H1 (cell line): ENCODE results near the gene SMIM13. TPM values are rescaled to one million over a fixed set of nuclear protein-coding genes. Genes with fewer than 3 reads are reported as not detected.

Source experiments
- CTCF ChIA-PET: fragments of 300-600 bp; sonication (Branson Sonifier 250); formaldehyde crosslinking; loops from one replicate; lab custom pipeline; 2021; ENCODE audit not compliant: partially characterized antibody; lab: Charles Lee
- POLR2A ChIA-PET: fragments of 300-600 bp; sonication (Branson Sonifier 250); formaldehyde crosslinking; loops from one replicate; lab custom pipeline; 2021; ENCODE audit warnings: inconsistent platforms; ENCODE audit not compliant: partially characterized antibody; lab: Charles Lee
- DNase-seq, 2 experiments: peaks; one replicate each; pipeline versions ENCODE4 v3.0.0 to v3.0.0-alpha.2; 2010 to 2022; ENCODE audit warnings: low spot score in 2 of 2, low read depth in 1 of 2, mixed read lengths in 1 of 2
- FAIRE-seq: peaks from 2 replicates; lab custom pipeline; 2011; peaks lifted over from hg19 to GRCh38; lab: Jason Lieb, UNC
- H2AFZ ChIP-seq: 2 replicates; pipeline ENCODE4 v1.8.1; 2012; ENCODE audit warnings: low read length, inconsistent platforms
- H2AK5ac ChIP-seq: 2 replicates; pipeline ENCODE4 v1.6.1; 2013; ENCODE audit warnings: low read depth, low read length
- H2BK120ac ChIP-seq: replicated peaks from 2 replicates; pipeline ENCODE3; 2013; ENCODE audit warnings: low read depth, low read length, inconsistent platforms
- H2BK12ac ChIP-seq: 2 replicates; pipeline ENCODE4 v1.6.1; 2013; ENCODE audit warnings: low read depth, low read length
- H2BK15ac ChIP-seq: 2 replicates; pipeline ENCODE4 v1.6.1; 2013; ENCODE audit warnings: low read length
- H2BK20ac ChIP-seq: 2 replicates; pipeline ENCODE4 v1.6.1; 2013; ENCODE audit warnings: low read length
- H2BK5ac ChIP-seq: 2 replicates; pipeline ENCODE4 v1.6.1; 2013; ENCODE audit warnings: low read depth, low read length
- H3K14ac ChIP-seq: 2 replicates; pipeline ENCODE4 v1.6.1; 2013; ENCODE audit warnings: inconsistent platforms; ENCODE audit not compliant: insufficient read length
- H3K18ac ChIP-seq: 2 replicates; pipeline ENCODE4 v1.6.1; 2013; ENCODE audit warnings: low read length; ENCODE audit errors: extremely low read depth
- H3K23ac ChIP-seq: 2 replicates; pipeline ENCODE4 v1.6.1; 2013; ENCODE audit warnings: inconsistent platforms; ENCODE audit not compliant: insufficient read length
- H3K23me2 ChIP-seq: 2 replicates; pipeline ENCODE4 v1.6.1; 2013; ENCODE audit warnings: low read depth, low read length
- H3K27ac ChIP-seq: 2 replicates; pipeline ENCODE4 v1.6.1; 2011; ENCODE audit warnings: low read depth, low read length, inconsistent platforms
- H3K27me3 ChIP-seq, 4 experiments: replicated peaks in 1 of 4; 1 replicate in 1 of 4; 2 replicates in 3 of 4; pipeline versions ENCODE4 v1.6.1 to v1.8.1; 2011 to 2013; ENCODE audit warnings: low read length in 3 of 4, mild to moderate bottlenecking in 3 of 4, inconsistent platforms in 2 of 4, mixed read lengths in 2 of 4, moderate library complexity in 1 of 4; ENCODE audit not compliant: control insufficient read depth in 3 of 4, insufficient read depth in 3 of 4; ENCODE audit errors: extremely low read depth in 1 of 4
- H3K36me3 ChIP-seq, 4 experiments: 2 replicates each; pipeline versions ENCODE4 v1.6.1 to v1.8.1; 2011 to 2013; ENCODE audit warnings: mild to moderate bottlenecking in 4 of 4, low read length in 3 of 4, moderate library complexity in 2 of 4, control low read depth in 1 of 4, inconsistent platforms in 1 of 4; ENCODE audit not compliant: insufficient read depth in 4 of 4, control insufficient read depth in 2 of 4
- H3K4ac ChIP-seq: replicated peaks from 2 replicates; pipeline ENCODE3; 2013; ENCODE audit warnings: low read length, low read depth, mixed read lengths, inconsistent platforms; ENCODE audit not compliant: insufficient read length
- H3K4me1 ChIP-seq, 4 experiments: replicated peaks in 1 of 4; 1 replicate in 1 of 4; 2 replicates in 3 of 4; pipeline versions ENCODE4 v1.6.1 to v1.8.1; 2011 to 2013; ENCODE audit warnings: low read length in 3 of 4, inconsistent platforms in 2 of 4, mixed read lengths in 1 of 4; ENCODE audit not compliant: insufficient read depth in 4 of 4, control insufficient read depth in 3 of 4
- H3K4me2 ChIP-seq, 2 experiments: 2 replicates each; pipeline versions ENCODE4 v1.6.1 to v1.8.1; 2011 to 2013; ENCODE audit warnings: low read depth in 2 of 2, low read length in 2 of 2, control low read depth in 1 of 2, inconsistent platforms in 1 of 2, mild to moderate bottlenecking in 1 of 2; ENCODE audit not compliant: insufficient read depth in 1 of 2
- H3K4me3 ChIP-seq, 4 experiments: fragments of 200-600, 300-600 bp in 1 of 4; sonication (generic), shearing (Covaris generic), sonication (Bioruptor Twin) in 1 of 4; 2 replicates each; pipeline versions ENCODE4 v1.5.1 to v1.8.1; 2011 to 2016; ENCODE audit warnings: low read length in 4 of 4, low read depth in 3 of 4, control low read depth in 2 of 4, inconsistent platforms in 2 of 4, mild to moderate bottlenecking in 2 of 4, mixed read lengths in 1 of 4, moderate library complexity in 1 of 4; ENCODE audit not compliant: insufficient read depth in 2 of 4; ENCODE audit errors: extremely low read depth in 1 of 4
- H3K56ac ChIP-seq: replicated peaks from 2 replicates; pipeline ENCODE3; 2013; ENCODE audit warnings: low read depth, mild to moderate bottlenecking, mixed read lengths, low read length, inconsistent platforms; ENCODE audit not compliant: insufficient read length
- H3K79me1 ChIP-seq: 2 replicates; pipeline ENCODE4 v1.6.1; 2013; ENCODE audit warnings: low read depth, low read length, control low read depth
- H3K79me2 ChIP-seq, 2 experiments: 2 replicates each; pipeline versions ENCODE4 v1.6.1 to v1.8.1; 2012 to 2013; ENCODE audit warnings: low read length in 2 of 2, mild to moderate bottlenecking in 2 of 2, inconsistent platforms in 1 of 2; ENCODE audit not compliant: insufficient read depth in 2 of 2, control insufficient read depth in 1 of 2
- H3K9ac ChIP-seq, 4 experiments: replicated peaks in 1 of 4; 1 replicate in 1 of 4; 2 replicates in 3 of 4; pipeline versions ENCODE4 v1.6.1 to v1.8.1; 2011 to 2013; ENCODE audit warnings: low read depth in 3 of 4, low read length in 3 of 4, control low read depth in 2 of 4, mild to moderate bottlenecking in 2 of 4, moderate library complexity in 2 of 4, inconsistent platforms in 1 of 4; ENCODE audit errors: extremely low read depth in 1 of 4
- H3K9me3 ChIP-seq, 2 experiments: 2 replicates each; pipeline versions ENCODE4 v1.6.1 to v1.8.1; 2012 to 2013; ENCODE audit warnings: mild to moderate bottlenecking in 2 of 2, moderate library complexity in 2 of 2, control low read depth in 1 of 2, inconsistent platforms in 1 of 2, low read depth in 1 of 2, low read length in 1 of 2, mixed read lengths in 1 of 2; ENCODE audit not compliant: insufficient read depth in 2 of 2
- H4K20me1 ChIP-seq, 2 experiments: replicated peaks in 1 of 2; 2 replicates each; pipeline versions ENCODE3 to v1.8.1; 2011 to 2013; ENCODE audit warnings: inconsistent platforms in 2 of 2, low read length in 2 of 2, mild to moderate bottlenecking in 1 of 2; ENCODE audit not compliant: insufficient read depth in 2 of 2, control insufficient read depth in 1 of 2
- H4K5ac ChIP-seq: 2 replicates; pipeline ENCODE4 v1.6.1; 2013; ENCODE audit warnings: low read length, low read depth, mixed read lengths, inconsistent platforms; ENCODE audit not compliant: insufficient read length
- H4K8ac ChIP-seq: 2 replicates; pipeline ENCODE4 v1.8.0; 2013; ENCODE audit warnings: mild to moderate bottlenecking, moderate library complexity, low read length, inconsistent platforms; ENCODE audit not compliant: insufficient read depth; ENCODE audit errors: extremely low read depth
- H4K91ac ChIP-seq: replicated peaks from 2 replicates; pipeline ENCODE3; 2013; ENCODE audit warnings: low read length, mixed read lengths, inconsistent platforms; ENCODE audit not compliant: insufficient read length
- CBX8 ChIP-seq: fragments of 300-800, 300-1000 bp; sonication (generic); IDR thresholded peaks from 2 replicates; pipeline ENCODE4 v1.7.1; 2016; ENCODE audit warnings: low read depth, low read length, borderline replicate concordance
- HDAC2 ChIP-seq, 2 experiments: fragments of 300-600 bp in 1 of 2; sonication (generic) in 1 of 2; IDR thresholded peaks; 2 replicates each; pipeline ENCODE4 v1.6.1; 2011 to 2012; ENCODE audit warnings: low read depth in 2 of 2, low read length in 2 of 2, mild to moderate bottlenecking in 2 of 2, moderate library complexity in 2 of 2, borderline replicate concordance in 1 of 2, inconsistent platforms in 1 of 2
- JUN ChIP-seq: IDR thresholded peaks from 2 replicates; pipeline ENCODE4 v1.6.1; 2011; ENCODE audit warnings: low read depth, mild to moderate bottlenecking, improper control_type of control experiment, low read length
- MAX ChIP-seq: IDR thresholded peaks from 2 replicates; pipeline ENCODE4 v1.6.1; 2012; ENCODE audit warnings: inconsistent platforms
- NRF1 ChIP-seq: IDR thresholded peaks from 2 replicates; pipeline ENCODE4 v1.6.1; 2011; ENCODE audit warnings: mild to moderate bottlenecking, low read depth, low read length, improper control_type of control experiment
- RBBP5 ChIP-seq: IDR thresholded peaks from 2 replicates; pipeline ENCODE4 v1.7.1; 2012; ENCODE audit warnings: low read depth, mild to moderate bottlenecking, inconsistent platforms, low read length, moderate library complexity, borderline replicate concordance
- SAP30 ChIP-seq: fragments of 300-600 bp; sonication (generic); IDR thresholded peaks from 2 replicates; pipeline ENCODE4 v1.7.1; 2012; ENCODE audit warnings: low read length, moderate library complexity, mild to moderate bottlenecking, inconsistent platforms; ENCODE audit not compliant: insufficient read depth, insufficient replicate concordance
- SP2 ChIP-seq: IDR thresholded peaks from 2 replicates; pipeline ENCODE4 v1.6.1; 2012; ENCODE audit warnings: mild to moderate bottlenecking, low read length, inconsistent platforms
- SP4 ChIP-seq: IDR thresholded peaks from 2 replicates; pipeline ENCODE4 v1.6.1; 2012; ENCODE audit warnings: low read length, inconsistent platforms
- SRF ChIP-seq: IDR thresholded peaks from 2 replicates; pipeline ENCODE4 v1.6.1; 2011; ENCODE audit warnings: mild to moderate bottlenecking, low read depth, low read length, moderate library complexity
- TBP ChIP-seq: IDR thresholded peaks from 2 replicates; pipeline ENCODE4 v1.6.1; 2011; ENCODE audit warnings: low read depth, low read length, improper control_type of control experiment
- TCF12 ChIP-seq: IDR thresholded peaks from 2 replicates; pipeline ENCODE4 v1.6.1; 2011; ENCODE audit warnings: low read depth, mild to moderate bottlenecking, low read length
- WGBS, 2 experiments: shearing (Covaris generic) in 1 of 2; methylation state at CpG; one replicate each; pipeline versions ENCODE4 v1.1.6 to v1.1.7; 2013 to 2015; ENCODE audit warnings: low lambda C conversion rate in 2 of 2, mixed read lengths in 2 of 2, inconsistent platforms in 1 of 2, low coverage in 1 of 2, missing lambda C conversion rate in 1 of 2; ENCODE audit not compliant: insufficient replicate concordance in 2 of 2, insufficient coverage in 1 of 2, insufficient read length in 1 of 2; ENCODE audit errors: extremely low coverage in 1 of 2, missing lambda C conversion rate in 1 of 2; 5-methylcytosine and 5-hydroxymethylcytosine counted together
- polyA plus RNA-seq, 7 experiments: library from polyadenylated mRNA; depleted of rRNA in 3 of 7; stranded (reverse) in 5 of 7; unstranded in 2 of 7; fragments of >200 nt in 5 of 7; fragments of 200-250 nt in 2 of 7; gene quantifications; 1 replicate in 5 of 7; 2 replicates in 1 of 7; 4 replicates in 1 of 7; pipeline versions ENCODE4 v1.2.1 to v1.2.3, GENCODE V29; 2011 to 2013; ENCODE audit warnings: missing spikeins in 2 of 7, mixed read lengths in 2 of 7
- total RNA-seq: library from RNA; stranded (reverse); fragmentation: NEBNext Ultra II Directional; extraction: Animal tissue kit (Norgen Biotek cat#: 25700); gene quantifications from 2 replicates; pipeline ENCODE4 v1.2.1, GENCODE V29; 2021

Gene SMIM13
- total and polyA plus RNA-seq, 2 of the 8 experiments (the other 6 are each of a cell fraction or from before 2014, with no cell fraction given), result 1.7 to 10.6 TPM

- Histone ChIP-seq H3K23me2 (no peaks in the 10 kb centered on the region), H3K14ac (no peak overlapping the region), H4K91ac (no peak overlapping the region), H3K4me2 (no peak overlapping the region), H2AK5ac (no peak overlapping the region), H2BK12ac (no peak overlapping the region), H3K27ac (no peak overlapping the region), H3K9ac (no peak overlapping the region), H3K18ac (no peak overlapping the region), H3K4ac (no peak overlapping the region), H3K9me3 (no peaks in the 10 kb centered on the region), H2AFZ (no peak overlapping the region), H4K20me1 (no peaks in the 10 kb centered on the region), H4K5ac (no peak overlapping the region), H3K4me1 (no peaks in the 10 kb centered on the region), H3K4me3 (no peak overlapping the region), H3K56ac (no peak overlapping the region), H2BK5ac (no peak overlapping the region), H2BK20ac (no peak overlapping the region), H3K27me3 (no peaks in the 10 kb centered on the region), H2BK15ac (no peak overlapping the region), H4K8ac (no peak overlapping the region), H3K36me3 (no peaks in the 10 kb centered on the region), H3K79me1 (no peaks in the 10 kb centered on the region), H2BK120ac (no peak overlapping the region), H3K79me2 (no peaks in the 10 kb centered on the region), H3K23ac (no peak overlapping the region)
- WGBS, 2 experiments, result 82% methylated on average over 3 of the region's 3 CpGs; no CpG with 5 or more reads in 1 of the 2 experiments
- FAIRE-seq, result no peak
- DNase-seq, result no peak
- ChIA-PET POLR2A (no interaction called here), CTCF (interaction anchor here (0.6 to 5.0 kb wide), 11 partner anchors 10 to 1436 kb away, joined by 3 to 34 read pairs (median 3); partner anchors contain the start of gene SMIM13)
- no peak for TF ChIP-seq HDAC2 (IDR thresholded peaks at IDR 0.05; ENCODE audit: borderline replicate concordance in 1 of 2, low read depth in 2 of 2, low read length in 2 of 2)
- TF ChIP-seq MAX, result no peak
- TF ChIP-seq SP4, result no peak
- no peak for TF ChIP-seq SRF
- no peak for TF ChIP-seq TBP
- no peak for TF ChIP-seq SP2
- TF ChIP-seq NRF1, result no peak
- no peak for TF ChIP-seq TCF12
- TF ChIP-seq JUN, result no peak
- no peak for TF ChIP-seq CBX8
- TF ChIP-seq RBBP5, result no peak
- TF ChIP-seq SAP30, result no peak
Observed at GRCh38 chr6:11064836-11065235, 28.8 kb upstream of the SMIM13 start.
